ENCODE results near the gene TMEM203.

Gene TMEM203

GRCh38 chr9:137228968-137229896, 23.8 kb upstream of the TMEM203 start:
- DNase-seq = no peak

GRCh38 chr9:137228506-137228967, 23.1 kb upstream of the TMEM203 start:
- no peak for DNase-seq

- no peak for DNase-seq
Observed at GRCh38 chr9:137227853-137228505, 22.5 kb upstream of the TMEM203 start.

- peak; percentile 60 to 67 (median 64) for DNase-seq
Observed at GRCh38 chr9:137227054-137227852, 21.8 kb upstream of the TMEM203 start, which contains the start of gene RNF224. Gene RNF224, plus strand, starts transcription at chr9:137227502. Its CDS starts 834 bp downstream, at chr9:137228336.

GRCh38 chr9:137226338-137227053, 21.0 kb upstream of the TMEM203 start:
- no peak for DNase-seq

- DNase-seq = no peak
Observed at GRCh38 chr9:137225699-137226331, 20.4 kb upstream of the TMEM203 start.

GRCh38 chr9:137224830-137225694, 19.6 kb upstream of the TMEM203 start, which contains the start of gene CYSRT1:
Gene CYSRT1, plus strand, starts transcription at chr9:137225174. Its CDS starts 448 bp downstream, at chr9:137225622.
- no peak for DNase-seq

GRCh38 chr9:137223078-137223970, 17.9 kb upstream of the TMEM203 start:
- DNase-seq = peak; percentile 96 to 98 (median 98)

- DNase-seq = no peak
Observed at GRCh38 chr9:137222190-137223077, 17.0 kb upstream of the TMEM203 start, which contains the start of gene RNF208. Gene RNF208, minus strand, starts transcription at chr9:137222240. Its CDS starts 1,028 bp downstream, at chr9:137221212.

- no peak for DNase-seq
Observed at GRCh38 chr9:137221506-137222111, 16.2 kb upstream of the TMEM203 start.

GRCh38 chr9:137221095-137221505, 15.7 kb upstream of the TMEM203 start:
- DNase-seq = no peak

GRCh38 chr9:137220317-137221094, 15.1 kb upstream of the TMEM203 start:
- no peak for DNase-seq

GRCh38 chr9:137219757-137220316, 14.4 kb upstream of the TMEM203 start:
- DNase-seq = no peak

GRCh38 chr9:137218754-137219271, 13.4 kb upstream of the TMEM203 start:
- DNase-seq = no peak

- DNase-seq = no peak
Observed at GRCh38 chr9:137218212-137218753, 12.8 kb upstream of the TMEM203 start.

All from activated CD4-positive, CD25-positive, alpha-beta regulatory T cell (primary cell).